ENCODE measurements around the gene TLNRD1.

GRCh38 chr15:81025721-81026370 is 25.1 kb downstream of the TLNRD1 start:
- TF ChIP-seq, protein P1, sequence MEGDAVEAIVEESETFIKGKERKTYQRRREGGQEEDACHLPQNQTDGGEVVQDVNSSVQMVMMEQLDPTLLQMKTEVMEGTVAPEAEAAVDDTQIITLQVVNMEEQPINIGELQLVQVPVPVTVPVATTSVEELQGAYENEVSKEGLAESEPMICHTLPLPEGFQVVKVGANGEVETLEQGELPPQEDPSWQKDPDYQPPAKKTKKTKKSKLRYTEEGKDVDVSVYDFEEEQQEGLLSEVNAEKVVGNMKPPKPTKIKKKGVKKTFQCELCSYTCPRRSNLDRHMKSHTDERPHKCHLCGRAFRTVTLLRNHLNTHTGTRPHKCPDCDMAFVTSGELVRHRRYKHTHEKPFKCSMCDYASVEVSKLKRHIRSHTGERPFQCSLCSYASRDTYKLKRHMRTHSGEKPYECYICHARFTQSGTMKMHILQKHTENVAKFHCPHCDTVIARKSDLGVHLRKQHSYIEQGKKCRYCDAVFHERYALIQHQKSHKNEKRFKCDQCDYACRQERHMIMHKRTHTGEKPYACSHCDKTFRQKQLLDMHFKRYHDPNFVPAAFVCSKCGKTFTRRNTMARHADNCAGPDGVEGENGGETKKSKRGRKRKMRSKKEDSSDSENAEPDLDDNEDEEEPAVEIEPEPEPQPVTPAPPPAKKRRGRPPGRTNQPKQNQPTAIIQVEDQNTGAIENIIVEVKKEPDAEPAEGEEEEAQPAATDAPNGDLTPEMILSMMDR (IDR thresholded peaks at IDR 0.05), result no peak
- TF ChIP-seq POLR2AphosphoS5 (IDR thresholded peaks at IDR 0.05), result no peak
